HEK293 (cell line): Measurements from ENCODE around the gene HOXC5.

Experiments used
- ELK4 ChIP-seq: IDR thresholded peaks from 2 replicates; pipeline ENCODE4 v1.6.1; 2011; ENCODE audit warnings: mild to moderate bottlenecking, low read depth, low read length, borderline replicate concordance
- GFI1B ChIP-seq: fragments of 450-650 bp; formaldehyde crosslinking; IDR thresholded peaks from 2 replicates; pipeline ENCODE4 v1.5.1; 2016; ENCODE audit warnings: missing biosample characterization, missing genetic modification characterization
- GLIS2 ChIP-seq: fragments of 450-650 bp; formaldehyde crosslinking; IDR thresholded peaks from 2 replicates; pipeline ENCODE4 v1.5.1; 2016; ENCODE audit warnings: missing biosample characterization, missing genetic modification characterization
- KLF8 ChIP-seq: fragments of 450-650 bp; formaldehyde crosslinking; IDR thresholded peaks from 2 replicates; pipeline ENCODE4 v1.5.1; 2016; ENCODE audit warnings: missing biosample characterization, missing genetic modification characterization
- PATZ1 ChIP-seq: fragments of 450-650 bp; formaldehyde crosslinking; IDR thresholded peaks from 2 replicates; pipeline ENCODE4 v1.5.1; 2016; ENCODE audit warnings: missing biosample characterization, missing genetic modification characterization
- PBX3 ChIP-seq: sonication (generic); formaldehyde crosslinking; IDR thresholded peaks from 2 replicates; pipeline ENCODE4 v1.8.1; 2022; ENCODE audit warnings: mild to moderate bottlenecking, moderate library complexity, missing genetic modification reagents
- PRDM10 ChIP-seq: fragments of 450-650 bp; formaldehyde crosslinking; IDR thresholded peaks from 2 replicates; pipeline ENCODE4 v1.5.1; 2016; ENCODE audit warnings: missing biosample characterization, missing genetic modification characterization
- REST ChIP-seq: fragments of 450-650 bp; formaldehyde crosslinking; IDR thresholded peaks from 2 replicates; pipeline ENCODE4 v1.5.1; 2016; ENCODE audit warnings: missing biosample characterization, missing genetic modification characterization
- SP7 ChIP-seq: fragments of 450-650 bp; formaldehyde crosslinking; IDR thresholded peaks from 2 replicates; pipeline ENCODE4 v1.5.1; 2016; ENCODE audit warnings: missing biosample characterization, missing genetic modification characterization
- ZBTB1 ChIP-seq: fragments of 450-650 bp; formaldehyde crosslinking; IDR thresholded peaks from 2 replicates; pipeline ENCODE4 v1.5.1; 2016; ENCODE audit warnings: missing biosample characterization, missing genetic modification characterization
- ZBTB17 ChIP-seq: fragments of 450-650 bp; formaldehyde crosslinking; IDR thresholded peaks from 2 replicates; pipeline ENCODE4 v1.5.1; 2016; ENCODE audit warnings: missing biosample characterization, missing genetic modification characterization
- ZEB2 ChIP-seq: fragments of 450-650 bp; formaldehyde crosslinking; IDR thresholded peaks from 2 replicates; pipeline ENCODE4 v1.5.1; 2016; ENCODE audit warnings: missing biosample characterization, missing genetic modification characterization
- ZIC2 ChIP-seq: fragments of 450-650 bp; formaldehyde crosslinking; IDR thresholded peaks from 2 replicates; pipeline ENCODE4 v1.5.1; 2016; ENCODE audit warnings: missing biosample characterization, missing genetic modification characterization
- ZNF112 ChIP-seq: fragments of 450-650 bp; formaldehyde crosslinking; IDR thresholded peaks from 2 replicates; pipeline ENCODE4 v1.5.0; 2017; ENCODE audit warnings: missing biosample characterization, missing genetic modification characterization
- ZNF133 ChIP-seq: fragments of 450-650 bp; formaldehyde crosslinking; IDR thresholded peaks from 2 replicates; pipeline ENCODE4 v1.5.1; 2016; ENCODE audit warnings: missing biosample characterization, missing genetic modification characterization
- ZNF184 ChIP-seq: fragments of 450-650 bp; IDR thresholded peaks from 2 replicates; pipeline ENCODE4 v1.5.1; 2018; ENCODE audit warnings: missing biosample characterization, mild to moderate bottlenecking, missing genetic modification characterization
- ZNF2 ChIP-seq: fragments of 450-650 bp; formaldehyde crosslinking; IDR thresholded peaks from 2 replicates; pipeline ENCODE4 v1.5.1; 2016; ENCODE audit warnings: missing biosample characterization, missing genetic modification characterization
- ZNF214 ChIP-seq: fragments of 450-650 bp; formaldehyde crosslinking; IDR thresholded peaks from 2 replicates; pipeline ENCODE4 v1.5.1; 2017; ENCODE audit warnings: missing biosample characterization, mild to moderate bottlenecking, missing genetic modification characterization, borderline replicate concordance
- ZNF24 ChIP-seq: fragments of 450-650 bp; formaldehyde crosslinking; IDR thresholded peaks from 2 replicates; pipeline ENCODE4 v1.5.1; 2016; ENCODE audit warnings: missing biosample characterization, missing genetic modification characterization
- ZNF488 ChIP-seq: fragments of 450-650 bp; formaldehyde crosslinking; IDR thresholded peaks from 2 replicates; pipeline ENCODE4 v1.5.1; 2016; ENCODE audit warnings: missing biosample characterization, missing genetic modification characterization
- ZNF555 ChIP-seq: fragments of 450-650 bp; formaldehyde crosslinking; conservative IDR thresholded peaks from 2 replicates; pipeline ENCODE4 v1.5.1; 2017; ENCODE audit warnings: missing biosample characterization, mild to moderate bottlenecking, missing genetic modification characterization, inconsistent platforms
- ZNF600 ChIP-seq: fragments of 450-650 bp; formaldehyde crosslinking; IDR thresholded peaks from 2 replicates; pipeline ENCODE4 v1.5.1; 2016; ENCODE audit warnings: missing biosample characterization, missing genetic modification characterization
- ZNF660 ChIP-seq: fragments of 450-650 bp; IDR thresholded peaks from 2 replicates; pipeline ENCODE4 v1.5.1; 2018; ENCODE audit warnings: missing biosample characterization, mild to moderate bottlenecking, missing genetic modification characterization
- ZNF677 ChIP-seq: fragments of 450-650 bp; IDR thresholded peaks from 2 replicates; pipeline ENCODE4 v1.5.0; 2018; ENCODE audit warnings: missing biosample characterization, mild to moderate bottlenecking, missing genetic modification characterization, moderate library complexity
- ZNF843 ChIP-seq: fragments of 450-650 bp; formaldehyde crosslinking; IDR thresholded peaks from 2 replicates; pipeline ENCODE4 v1.5.1; 2016; ENCODE audit warnings: missing biosample characterization, missing genetic modification characterization
- ZXDB ChIP-seq: fragments of 450-650 bp; formaldehyde crosslinking; IDR thresholded peaks from 2 replicates; pipeline ENCODE4 v1.5.1; 2016; ENCODE audit warnings: missing biosample characterization, missing genetic modification characterization

HOXC5 gene

GRCh38 chr12:54009171-54010052, 23.4 kb upstream of the HOXC5 start (continued):
- TF ChIP-seq ZEB2 (peak; percentile 66; the same call in 1 of the 2 replicates), KLF8 (no peak), PRDM10 (tag by site-specific recombination) (peak; percentile 96), ZNF843 (0 out of 2 replicates have a peak, but pooled peaks have one; percentile 25), GFI1B (0 out of 2 replicates have a peak, but pooled peaks have one; percentile 16), ZXDB (0 out of 2 replicates have a peak, but pooled peaks have one; percentile 10), ZNF2 (tag by site-specific recombination) (peak; percentile 21; the same call in 1 of the 2 replicates), ZNF133 (tag by site-specific recombination) (no peak), PBX3 (CRISPR knock-in tag) (0 out of 2 replicates have a peak, but pooled peaks have one; percentile 25), SP7 (tag by site-specific recombination) (no peak), ZBTB17 (peak; percentile 58; the same call in 1 of the 2 replicates), ZIC2 (tag by site-specific recombination) (peak; percentile 74), ZNF555 (tag by site-specific recombination) (no peak), ZNF24 (tag by site-specific recombination) (0 out of 2 replicates have a peak, but pooled peaks have one; percentile 48), GLIS2 (tag by site-specific recombination) (peak; percentile 60; the same call in 1 of the 2 replicates), REST (tag by site-specific recombination) (0 out of 2 replicates have a peak, but pooled peaks have one; percentile 24), ZNF600 (peak; percentile 98), ELK4 (no peak), PATZ1 (tag by site-specific recombination) (0 out of 2 replicates have a peak, but pooled peaks have one; percentile 48), ZNF488 (tag by site-specific recombination) (no peak), ZNF214 (tag by site-specific recombination) (no peak), ZNF112 (tag by site-specific recombination) (no peak), ZNF660 (tag by site-specific recombination) (peak; percentile 36; the same call in 1 of the 2 replicates), ZNF184 (tag by site-specific recombination) (no peak), ZBTB1 (no peak), ZNF677 (tag by site-specific recombination) (no peak)
